Right lobe of liver (tissue), 6 donors: ENCODE data around the gene LY86. TPM values are rescaled to one million over a fixed set of nuclear protein-coding genes. Genes with fewer than 3 reads are reported as not detected.

Source experiments
- ATAC-seq, 4 donors: fragments of 200-7000 bp; cut with Tn5 transposase; one replicate each; pipeline ENCODE4 v1.9.1; 2020; ENCODE audit warnings: mild to moderate bottlenecking in 4 of 4, moderate library complexity in 4 of 4
- DNase-seq, 3 donors: peaks; one replicate each; pipeline ENCODE4 v3.0.0-alpha.2; 2020
- H3K27ac ChIP-seq, 3 donors: fragments of 200-600 bp; one replicate each; pipeline ENCODE4 v1.8.0; 2022
- H3K27me3 ChIP-seq, 2 donors: fragments of 200-600 bp; one replicate each; pipeline ENCODE4 v1.8.0; 2022
- H3K36me3 ChIP-seq, 4 donors: fragments of 200-600 bp; sonication (generic) in 1 of 4; one replicate each; pipeline versions ENCODE4 v1.5.1 to v1.8.0; 2017 to 2022; ENCODE audit warnings: control low read depth in 1 of 4
- H3K4me1 ChIP-seq, 4 donors: fragments of 200-600 bp; sonication (generic) in 1 of 4; one replicate each; pipeline versions ENCODE4 v1.5.1 to v1.8.0; 2017 to 2022; ENCODE audit warnings: control low read depth in 1 of 4
- H3K4me3 ChIP-seq, 3 donors: fragments of 200-600 bp; one replicate each; pipeline ENCODE4 v1.8.0; 2022
- H3K9me3 ChIP-seq, 4 donors: fragments of 200-600 bp; sonication (generic) in 1 of 4; one replicate each; pipeline versions ENCODE4 v1.5.1 to v1.8.0; 2017 to 2022; ENCODE audit warnings: control low read depth in 1 of 4
- CTCF ChIP-seq, 4 donors: fragments of 200-600 bp in 3 of 4; fragments of 450-650 bp in 1 of 4; IDR thresholded peaks; one replicate each; pipeline versions ENCODE4 v1.5.1 to v1.8.0; 2016 to 2022; ENCODE audit warnings: antibody characterized with exemption in 4 of 4, mild to moderate bottlenecking in 2 of 4
- POLR2A ChIP-seq: fragments of 450-650 bp; IDR thresholded peaks from one replicate; pipeline ENCODE4 v1.6.1; 2017; ENCODE audit warnings: antibody characterized with exemption, mild to moderate bottlenecking
- WGBS: methylation state at CpG from one replicate; pipeline ENCODE4 v1.1.6; 2018; ENCODE audit warnings: low coverage, low lambda C conversion rate; ENCODE audit not compliant: insufficient coverage; ENCODE audit errors: missing lambda C conversion rate; 5-methylcytosine and 5-hydroxymethylcytosine counted together
- intact Hi-C, 2 donors: fragments of 100-400 bp; cut with DNase I; formaldehyde crosslinking; loops; one replicate each; pipeline versions ENCODE4 v1.11.2 to v1.14.1; 2022
- total RNA-seq, 6 experiments: library from RNA; depleted of rRNA in 2 of 6; stranded (reverse); fragments of >200 nt in 2 of 6; fragmentation: NEBNext Ultra II Directional in 3 of 6; extraction: Animal tissue kit (Norgen Biotek cat#: 25700) in 3 of 6; gene quantifications; one replicate each; pipeline versions ENCODE4 v1.1.0 to v1.2.4, GENCODE V29; 2016 to 2023
- donor health status: DM: no; HTN: yes; CAD: no.
- donor health status: DM: no; HTN: no; CAD: no.
- donor health status: DM: no; HTN: no; CAD: no.
- donor health status: DM: no; HTN: yes; CAD: no.
- donor health status: DM: no; HTN: yes; CAD: no.

LY86 gene
- total RNA-seq, 6 experiments from 2014 or later, result 1.2 to 4.3 (median 2.4) TPM

- DNase-seq (no peak), ATAC-seq (no peak)
- no peaks in the 10 kb centered on the region for H3K36me3 ChIP-seq
- WGBS, result 60% methylated on average over 2 of the region's 2 CpGs
- no peaks in the 10 kb centered on the region for H3K4me1 ChIP-seq
- no peak overlapping the region for H3K27ac ChIP-seq
- H3K4me3 ChIP-seq, result no peak overlapping the region
- TF ChIP-seq POLR2A, result no peak
- no peak for TF ChIP-seq CTCF (IDR thresholded peaks at IDR 0.05)
- no peaks in the 10 kb centered on the region for H3K27me3 ChIP-seq
- intact Hi-C loops, result no loop called here
- no peaks in the 10 kb centered on the region for H3K9me3 ChIP-seq
Observed at GRCh38 chr6:6631534-6632276, 43.2 kb downstream of the LY86 start.

- H3K4me3 ChIP-seq, result no peak overlapping the region
- DNase-seq (no peak), ATAC-seq (no peak)
- H3K4me1 ChIP-seq, result no peaks in the 10 kb centered on the region
- no peaks in the 10 kb centered on the region for H3K27me3 ChIP-seq
- H3K9me3 ChIP-seq, result no peaks in the 10 kb centered on the region
- WGBS, result 60% methylated on average over 6 of the region's 6 CpGs
- TF ChIP-seq POLR2A (no peak), CTCF (IDR thresholded peaks at IDR 0.05) (no peak)
- H3K27ac ChIP-seq, result no peak overlapping the region
- intact Hi-C loops, result no loop called here
- H3K36me3 ChIP-seq, result no peaks in the 10 kb centered on the region
Observed at GRCh38 chr6:6633898-6634734, 45.6 kb downstream of the LY86 start.

GRCh38 chr6:6634735-6635075 is 46.2 kb downstream of the LY86 start:
- no peaks in the 10 kb centered on the region for H3K27me3 ChIP-seq
- intact Hi-C loops, result no loop called here
- DNase-seq, result no peak
- TF ChIP-seq POLR2A (no peak), CTCF (IDR thresholded peaks at IDR 0.05) (no peak)
- no peak for ATAC-seq
- H3K27ac ChIP-seq, result no peak overlapping the region
- WGBS, result 64% methylated on average over 1 of the region's 1 CpG
- H3K36me3 ChIP-seq, result no peaks in the 10 kb centered on the region
- no peaks in the 10 kb centered on the region for H3K9me3 ChIP-seq
- no peak overlapping the region for H3K4me3 ChIP-seq
- H3K4me1 ChIP-seq, result no peaks in the 10 kb centered on the region

- H3K36me3 ChIP-seq, result no peaks in the 10 kb centered on the region
- H3K4me3 ChIP-seq, result no peak overlapping the region
- no peak overlapping the region for H3K27ac ChIP-seq
- intact Hi-C loops, result no loop called here
- no peaks in the 10 kb centered on the region for H3K27me3 ChIP-seq
- WGBS, result 73% methylated on average over 2 of the region's 2 CpGs
- ATAC-seq (no peak), DNase-seq (no peak)
- no peaks in the 10 kb centered on the region for H3K4me1 ChIP-seq
- H3K9me3 ChIP-seq, result no peaks in the 10 kb centered on the region
- TF ChIP-seq CTCF (IDR thresholded peaks at IDR 0.05), result no peak
- no peak for TF ChIP-seq POLR2A
Observed at GRCh38 chr6:6635291-6635690, 46.8 kb downstream of the LY86 start.
